IPS-NIHi11 (cell line): ENCODE data around the gene PSMD12.
"Not testable (repeated sequence)": the region's sequence is repeated elsewhere in the genome, so short reads cannot be mapped to it uniquely, and the experiment has no call there.

Experiments
- DNase-seq: peaks from one replicate; pipeline ENCODE4 v3.0.0; 2012; ENCODE audit warnings: mixed read lengths, low spot score

Gene PSMD12

DNA sequence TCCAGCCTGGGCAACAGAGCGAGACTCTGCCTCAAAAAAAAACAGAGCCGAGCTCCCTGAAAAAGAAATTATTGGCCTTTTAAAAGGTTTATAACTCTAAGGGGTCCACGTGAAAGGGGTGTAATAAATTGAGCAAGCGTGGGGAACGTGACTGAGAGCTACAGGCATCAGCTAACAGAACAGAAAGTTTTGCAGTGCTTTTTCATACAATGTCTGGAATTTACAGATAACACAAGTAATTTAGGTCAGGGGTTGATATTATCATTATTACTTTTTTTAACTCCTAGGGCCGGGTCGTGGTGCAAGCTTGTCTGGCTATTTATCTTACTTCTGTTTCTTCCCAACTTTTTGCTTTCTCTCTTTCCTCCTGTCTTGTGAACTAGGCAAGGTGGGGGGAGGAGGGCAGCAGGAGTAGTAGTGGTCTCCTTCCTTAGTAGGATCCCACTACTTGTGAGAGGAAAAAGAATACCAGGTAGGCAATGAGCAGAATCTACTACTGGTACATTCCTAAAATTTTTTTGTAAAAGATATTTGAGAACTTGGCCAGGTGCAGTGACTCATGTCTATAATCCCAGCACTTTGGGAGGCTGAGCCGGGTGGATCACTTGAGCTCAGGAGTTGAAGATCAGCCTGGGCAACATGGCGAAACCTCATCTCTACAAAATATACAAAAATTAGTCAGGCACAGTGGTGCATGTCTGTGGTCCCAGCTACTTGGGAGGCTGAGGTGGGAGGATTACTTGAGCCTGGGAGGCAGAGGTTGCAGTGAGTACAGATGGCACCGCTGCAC, 60.7 kb downstream of the PSMD12 start:
- DNase-seq: not testable (repeated sequence)

DNA sequence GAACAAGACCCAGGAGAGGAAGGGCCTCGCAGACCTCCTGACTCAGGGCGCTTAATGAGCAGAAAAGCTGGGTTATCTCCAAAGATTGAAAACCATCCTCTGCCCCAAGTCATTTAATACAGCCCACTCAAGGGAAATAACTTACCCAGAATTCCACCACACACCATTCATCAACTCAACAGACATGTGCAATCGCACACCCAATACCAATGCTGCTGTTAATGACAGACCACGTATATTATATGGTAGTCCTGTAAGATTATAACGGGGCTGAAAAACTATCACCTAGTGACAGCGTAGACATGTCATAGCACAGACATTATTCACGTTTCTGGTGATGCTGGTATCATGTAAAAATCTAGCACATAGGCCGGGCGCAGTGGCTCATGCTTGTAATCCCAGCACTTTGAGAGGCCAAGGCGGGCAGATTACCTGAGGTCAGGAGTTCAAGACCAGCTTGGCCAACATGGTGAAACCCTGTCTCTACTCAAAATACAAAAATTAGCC, 68.9 kb downstream of the PSMD12 start:
- no peak for DNase-seq

DNA sequence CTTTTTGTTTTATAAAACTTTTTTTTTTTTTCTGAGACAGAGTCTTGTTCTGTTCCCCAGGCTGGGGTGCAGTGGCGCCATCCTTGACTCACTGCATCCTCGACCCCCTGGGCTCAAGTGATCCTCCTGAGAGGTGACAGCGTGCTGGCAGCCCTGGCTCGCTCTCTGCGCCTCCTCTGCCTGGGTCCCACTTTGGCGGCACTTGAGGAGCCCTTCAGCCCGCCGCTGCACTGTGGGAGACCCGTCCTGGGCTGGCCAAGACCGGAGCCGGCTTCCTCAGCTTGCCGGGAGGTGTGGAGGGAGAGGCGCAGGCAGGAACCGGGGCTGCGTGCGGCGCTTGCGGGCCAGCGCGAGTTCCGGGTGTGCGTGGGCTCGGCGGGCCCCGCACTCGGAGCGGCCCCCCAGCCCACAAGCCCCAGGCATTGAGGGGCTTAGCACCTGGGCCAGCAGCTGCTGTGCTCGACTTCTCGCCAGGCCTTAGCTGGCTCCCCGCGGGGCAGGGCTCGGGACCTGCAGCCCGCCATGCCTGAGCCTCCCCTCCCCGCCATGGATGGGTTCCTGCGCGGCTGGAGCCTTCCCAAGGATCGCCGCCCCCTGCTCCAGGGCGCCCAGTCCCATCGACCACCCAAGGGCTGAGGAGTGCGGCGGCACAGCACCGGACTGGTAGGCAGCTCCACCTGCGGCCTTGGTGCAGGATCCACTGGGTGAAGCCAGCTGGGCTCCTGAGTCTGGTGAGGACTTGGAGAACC, 71.8 kb downstream of the PSMD12 start:
- DNase-seq: no peak

DNA sequence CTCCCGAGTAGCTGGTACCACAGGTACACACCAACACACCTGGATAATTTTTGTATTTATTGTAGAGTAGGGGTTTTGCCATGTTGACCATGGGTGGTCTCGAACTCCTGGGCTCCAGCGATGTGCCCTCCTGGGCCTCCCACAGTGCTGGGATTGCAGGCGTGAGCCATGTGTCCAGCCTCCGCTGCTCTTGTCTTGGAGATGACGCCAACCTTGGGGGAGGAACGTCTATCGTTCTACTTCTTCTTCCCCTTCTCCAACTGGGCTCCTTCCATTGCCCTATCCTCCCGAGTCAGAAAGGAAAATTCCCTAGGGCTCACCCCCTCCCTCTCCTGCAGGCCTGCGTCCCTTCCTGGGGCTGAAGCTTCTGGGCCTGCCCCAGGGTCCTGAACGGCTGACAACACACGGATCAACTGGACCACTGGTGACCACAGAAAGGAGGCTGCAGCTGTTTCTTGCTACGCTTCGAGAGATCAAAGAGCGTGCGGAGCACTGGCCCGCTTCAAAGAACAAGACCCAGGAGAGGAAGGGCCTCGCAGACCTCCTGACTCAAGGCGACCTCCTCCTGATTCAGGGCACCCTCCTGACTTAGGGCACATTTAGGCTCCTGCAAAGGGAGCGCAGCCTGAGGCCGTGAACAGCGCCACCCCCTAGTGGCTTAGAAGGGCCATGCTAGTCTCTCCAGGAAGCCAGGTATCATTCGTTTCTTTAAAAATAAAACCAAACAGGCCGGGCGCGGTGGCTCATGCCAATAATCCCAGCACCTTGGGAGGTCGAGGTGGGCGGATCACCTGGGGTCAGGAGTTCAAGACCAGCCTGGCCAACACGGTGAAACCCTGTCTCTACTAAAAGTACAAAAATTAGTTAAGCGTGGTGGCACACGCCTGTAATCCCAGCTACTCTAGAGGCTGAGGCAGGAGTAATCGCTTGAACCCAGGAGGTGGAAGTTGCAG, 72.8 kb downstream of the PSMD12 start:
- peak; percentile 80 for DNase-seq

DNA sequence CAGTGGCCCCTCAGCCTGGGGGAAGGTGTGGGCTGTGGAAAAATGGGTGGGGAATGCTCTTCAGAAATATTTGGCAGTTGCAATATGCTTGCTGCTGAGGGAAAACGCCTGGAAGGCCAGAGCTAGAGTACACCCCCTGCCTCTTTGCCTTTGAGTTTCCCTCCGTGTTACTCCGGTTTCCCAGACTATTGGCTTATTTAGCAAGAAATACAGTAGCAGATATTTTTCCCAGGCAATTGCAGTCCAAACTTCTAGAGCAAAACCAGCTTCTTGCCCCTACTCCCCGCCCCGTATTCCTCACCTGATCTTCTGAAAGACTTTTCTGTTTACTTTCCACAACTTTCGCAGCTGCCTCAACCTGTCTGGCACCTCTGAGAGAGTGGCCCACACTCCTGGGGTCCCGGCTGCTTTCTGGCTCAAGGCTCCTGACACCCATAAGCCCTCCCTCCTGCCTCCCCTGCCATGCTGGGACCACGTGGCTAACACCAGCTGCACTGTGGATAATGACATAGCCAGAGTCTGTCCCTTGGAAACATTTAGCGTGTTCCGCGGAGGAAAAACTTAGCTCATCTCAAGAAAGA, 75.6 kb downstream of the PSMD12 start:
- no peak for DNase-seq

DNA sequence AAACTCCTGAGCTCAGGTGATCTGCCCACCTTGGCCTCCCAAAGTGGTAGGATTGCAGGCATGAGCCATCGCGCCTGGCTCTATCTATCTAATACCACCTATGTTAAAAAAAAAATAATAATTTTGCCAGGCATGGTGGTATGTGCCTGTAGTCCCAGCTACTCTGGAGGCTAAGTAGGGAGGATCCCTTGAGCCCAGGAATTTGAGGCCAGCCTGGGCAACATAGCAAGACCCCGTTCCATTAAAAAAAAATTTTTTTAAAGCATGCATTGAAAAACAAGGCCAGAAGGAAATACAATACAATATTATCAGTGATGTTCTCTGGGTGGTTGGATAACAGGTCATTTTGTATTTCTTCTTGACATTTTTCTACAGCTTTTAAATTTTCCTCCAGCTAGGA, 76.1 kb downstream of the PSMD12 start:
- no peak for DNase-seq

DNA sequence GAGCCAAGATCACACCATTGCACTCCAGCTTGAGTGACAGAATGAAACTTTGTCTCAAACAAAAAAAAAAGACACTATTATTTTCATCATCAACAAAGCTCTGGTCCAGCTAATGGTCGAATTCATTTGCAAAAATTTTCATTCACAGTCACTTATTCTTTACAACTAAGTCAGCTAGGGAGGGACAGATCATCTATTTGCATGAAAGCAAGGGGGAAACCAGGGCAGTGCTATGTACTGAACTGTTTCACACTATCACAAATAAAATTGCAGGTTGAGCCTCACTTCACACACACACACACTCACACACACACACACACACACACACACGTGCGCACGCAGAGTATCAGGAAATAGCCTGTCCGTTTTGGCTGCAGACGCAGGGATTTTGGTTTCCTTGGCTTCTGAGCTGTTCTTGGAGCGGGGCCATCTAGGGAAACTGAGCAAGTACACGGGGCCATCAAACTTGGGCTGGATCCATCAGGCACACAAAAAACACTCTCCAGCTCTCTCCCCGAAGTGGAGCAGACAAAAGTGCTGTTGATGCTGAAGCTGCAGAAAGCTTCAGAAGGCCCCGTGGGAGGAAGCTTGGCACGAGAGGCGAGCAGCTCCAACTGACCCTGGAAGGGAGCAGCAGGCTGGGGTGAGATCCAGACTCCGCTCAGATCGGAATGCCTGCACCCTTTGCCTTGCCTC, 77.0 kb downstream of the PSMD12 start:
- DNase-seq: no peak
